ENCODE measurements around the gene C1R. TPM values are rescaled to one million over a fixed set of nuclear protein-coding genes. Genes with fewer than 3 reads are reported as not detected.

The C1R gene
- total and polyA plus RNA-seq, 5 donors = 201 to 447 (median 340) TPM

DNA sequence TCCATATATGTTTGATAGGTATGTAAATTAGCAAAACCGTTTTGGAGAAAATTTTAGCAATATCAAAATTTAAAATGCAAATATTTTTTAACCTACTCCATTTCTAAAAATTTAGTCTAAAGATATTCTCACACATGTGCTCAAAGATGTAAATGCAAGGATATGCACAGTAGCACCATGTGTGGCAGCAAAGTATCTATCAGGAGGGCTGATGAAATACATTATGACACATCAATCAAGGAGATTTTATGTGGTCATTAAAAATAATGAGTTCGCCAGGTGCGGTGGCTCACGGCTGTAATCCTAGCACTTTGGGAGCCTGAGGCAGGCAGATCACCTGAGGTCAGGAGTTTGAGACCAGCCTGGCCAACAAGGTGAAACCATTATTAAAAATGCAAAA, 8.0 kb upstream of the C1R start:
- H3K9me3 ChIP-seq (ENCODE audit: control insufficient read depth, low read length) = no peaks in the 10 kb centered on the region
- no peak overlapping the region for H3K4me3 ChIP-seq (ENCODE audit: low read length)
- no peaks in the 10 kb centered on the region for H3K4me1 ChIP-seq (ENCODE audit: control insufficient read depth, insufficient read depth, low read length)
- no peak overlapping the region for H3K27ac ChIP-seq (ENCODE audit: low read length)
- no peak for DNase-seq
- intact Hi-C loops (cut with DNase I) = loop anchor here in 1 of 4 donors (10.0 kb wide), 1 partner anchor 145 kb away; the partner anchor contains the start of gene PTPN6
- 89% methylated on average over 4 of the region's 4 CpGs for WGBS
- H3K27me3 ChIP-seq (ENCODE audit: control insufficient read depth, insufficient read depth) = no peaks in the 10 kb centered on the region
- ATAC-seq = no peak

- ATAC-seq (no peak), DNase-seq (no peak)
- Histone ChIP-seq H3K4me1 (ENCODE audit: control insufficient read depth, insufficient read depth, low read length) (no peaks in the 10 kb centered on the region), H3K27ac (ENCODE audit: low read length) (no peak overlapping the region), H3K4me3 (ENCODE audit: low read length) (no peak overlapping the region), H3K27me3 (ENCODE audit: control insufficient read depth, insufficient read depth) (no peaks in the 10 kb centered on the region), H3K9me3 (ENCODE audit: control insufficient read depth, low read length) (no peaks in the 10 kb centered on the region)
- intact Hi-C loops (cut with DNase I) = no loop called here
- 87% methylated on average over 9 of the region's 9 CpGs for WGBS
These were observed 7.2 kb upstream of the C1R start for GRCh38 chr12:7099290-7099996.

DNA sequence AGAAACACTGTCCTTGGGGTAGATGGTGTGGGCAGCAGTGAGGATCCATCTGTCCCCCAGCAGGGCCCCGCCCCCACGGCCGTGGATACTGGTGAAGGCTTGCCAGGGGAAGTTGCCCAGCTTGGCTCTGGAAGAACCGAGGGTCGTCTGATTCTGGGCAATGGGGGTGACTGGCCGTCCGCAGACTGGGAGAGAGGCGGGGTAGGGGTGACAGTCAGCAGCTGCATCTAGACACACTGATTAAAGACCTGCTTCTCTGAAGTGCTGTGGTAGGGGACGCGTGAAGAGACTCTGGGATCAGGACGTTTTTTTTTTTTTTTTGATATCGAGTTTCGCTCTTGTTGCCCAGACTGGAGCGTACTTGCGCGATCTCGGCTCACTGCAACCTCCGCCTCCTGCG, 4.7 kb upstream of the C1R start:
- WGBS = 84% methylated on average over 19 of the region's 19 CpGs

GRCh38 chr12:7096006-7096932, 4.0 kb upstream of the C1R start:
- WGBS = 83% methylated on average over 26 of the region's 26 CpGs
- H3K4me3 ChIP-seq (ENCODE audit: low read length) = no peak overlapping the region

More for the DNA sequence above, 4.7 kb upstream of the C1R start:
- no peaks in the 10 kb centered on the region for H3K4me1 ChIP-seq (ENCODE audit: control insufficient read depth, insufficient read depth, low read length)
- H3K4me3 ChIP-seq (ENCODE audit: low read length) = no peak overlapping the region
- DNase-seq = no peak
- no peaks in the 10 kb centered on the region for H3K9me3 ChIP-seq (ENCODE audit: control insufficient read depth, low read length)
- intact Hi-C loops (cut with DNase I) = no loop called here
- no peak overlapping the region for H3K27ac ChIP-seq (ENCODE audit: low read length)
- no peaks in the 10 kb centered on the region for H3K27me3 ChIP-seq (ENCODE audit: control insufficient read depth, insufficient read depth)
- ATAC-seq = no peak

GRCh38 chr12:7093892-7094291, 1.6 kb upstream of the C1R start:
- no peak for ATAC-seq
- no peaks in the 10 kb centered on the region for H3K9me3 ChIP-seq (ENCODE audit: control insufficient read depth, low read length)
- no peak overlapping the region for H3K27ac ChIP-seq (ENCODE audit: low read length)
- DNase-seq = no peak
- H3K27me3 ChIP-seq (ENCODE audit: control insufficient read depth, insufficient read depth) = no peaks in the 10 kb centered on the region
- H3K4me1 ChIP-seq (ENCODE audit: control insufficient read depth, insufficient read depth, low read length) = no peaks in the 10 kb centered on the region
- no peak overlapping the region for H3K4me3 ChIP-seq (ENCODE audit: low read length)
- intact Hi-C loops (cut with DNase I) = no loop called here
- WGBS = 72% methylated on average over 10 of the region's 10 CpGs

More at GRCh38 chr12:7096006-7096932, 4.0 kb upstream of the C1R start:
- intact Hi-C loops (cut with DNase I) = no loop called here
- no peak overlapping the region for H3K27ac ChIP-seq (ENCODE audit: low read length)
- no peaks in the 10 kb centered on the region for H3K4me1 ChIP-seq (ENCODE audit: control insufficient read depth, insufficient read depth, low read length)
- ATAC-seq = no peak
- H3K9me3 ChIP-seq (ENCODE audit: control insufficient read depth, low read length) = no peaks in the 10 kb centered on the region
- no peak for DNase-seq
- no peaks in the 10 kb centered on the region for H3K27me3 ChIP-seq (ENCODE audit: control insufficient read depth, insufficient read depth)

DNA sequence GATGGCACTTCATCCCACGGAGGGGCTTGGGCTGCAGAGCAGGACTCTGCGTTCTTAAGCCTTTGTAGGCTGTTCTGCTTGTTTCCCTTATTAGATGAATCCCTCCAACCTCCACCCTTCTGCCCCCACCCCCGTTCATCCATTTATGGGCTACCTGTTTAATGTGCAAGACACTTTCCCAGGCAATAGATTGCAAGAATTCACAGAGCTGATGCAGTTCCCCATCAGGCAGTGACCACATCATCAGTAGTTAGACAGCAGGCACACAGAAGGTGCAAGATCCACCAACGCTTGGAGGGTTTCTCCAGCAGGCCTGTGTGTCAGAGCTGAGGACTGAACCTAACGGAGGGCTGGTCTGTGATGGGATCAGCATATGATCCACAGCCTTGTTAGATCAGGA, 1.2 kb upstream of the C1R start:
- intact Hi-C loops (cut with DNase I) = no loop called here
- 66% methylated on average over 5 of the region's 5 CpGs for WGBS
- H3K27ac ChIP-seq (ENCODE audit: low read length) = no peak overlapping the region
- H3K4me1 ChIP-seq (ENCODE audit: control insufficient read depth, insufficient read depth, low read length) = no peaks in the 10 kb centered on the region
- no peaks in the 10 kb centered on the region for H3K27me3 ChIP-seq (ENCODE audit: control insufficient read depth, insufficient read depth)
- H3K9me3 ChIP-seq (ENCODE audit: control insufficient read depth, low read length) = no peaks in the 10 kb centered on the region
- DNase-seq (no peak), ATAC-seq (no peak)
- H3K4me3 ChIP-seq (ENCODE audit: low read length) = no peak overlapping the region

- Histone ChIP-seq H3K9me3 (ENCODE audit: control insufficient read depth, low read length) (no peaks in the 10 kb centered on the region), H3K4me3 (ENCODE audit: low read length) (no peak overlapping the region), H3K27me3 (ENCODE audit: control insufficient read depth, insufficient read depth) (no peaks in the 10 kb centered on the region), H3K27ac (ENCODE audit: low read length) (no peak overlapping the region), H3K4me1 (ENCODE audit: control insufficient read depth, insufficient read depth, low read length) (no peaks in the 10 kb centered on the region)
- intact Hi-C loops (cut with DNase I) = no loop called here
- no peak for ATAC-seq
- DNase-seq = no peak
- 73% methylated on average over 8 of the region's 8 CpGs for WGBS
These were observed 778 bp upstream of the C1R start for GRCh38 chr12:7092986-7093460.

- H3K4me3 ChIP-seq (ENCODE audit: low read length) = peak overlapping the region; percentile 42
- ATAC-seq (peak; percentile 85), DNase-seq (peak; percentile 73 to 86 (median 79))
- no peaks in the 10 kb centered on the region for H3K4me1 ChIP-seq (ENCODE audit: control insufficient read depth, insufficient read depth, low read length)
- H3K27ac ChIP-seq (ENCODE audit: low read length) = peak overlapping the region; percentile 64
- intact Hi-C loops (cut with DNase I) = no loop called here
- no peaks in the 10 kb centered on the region for H3K27me3 ChIP-seq (ENCODE audit: control insufficient read depth, insufficient read depth)
- WGBS = 25% methylated on average over 10 of the region's 10 CpGs
- no peaks in the 10 kb centered on the region for H3K9me3 ChIP-seq (ENCODE audit: control insufficient read depth, low read length)
These were observed 501 bp downstream of the C1R start for GRCh38 chr12:7091660-7092228.

- no peaks in the 10 kb centered on the region for H3K27me3 ChIP-seq (ENCODE audit: control insufficient read depth, insufficient read depth)
- H3K4me1 ChIP-seq (ENCODE audit: control insufficient read depth, insufficient read depth, low read length) = no peaks in the 10 kb centered on the region
- no peak overlapping the region for H3K27ac ChIP-seq (ENCODE audit: low read length)
- H3K9me3 ChIP-seq (ENCODE audit: control insufficient read depth, low read length) = no peaks in the 10 kb centered on the region
- intact Hi-C loops (cut with DNase I) = no loop called here
- DNase-seq (no peak), ATAC-seq (no peak)
- H3K4me3 ChIP-seq (ENCODE audit: low read length) = peak overlapping the region; percentile 42
- 78% methylated on average over 7 of the region's 7 CpGs for WGBS
These were observed 1.1 kb downstream of the C1R start for GRCh38 chr12:7091171-7091570.

GRCh38 chr12:7090222-7090998, 1.8 kb downstream of the C1R start:
- no peak for DNase-seq
- ATAC-seq = no peak
- 69% methylated on average over 16 of the region's 16 CpGs for WGBS
- intact Hi-C loops (cut with DNase I) = no loop called here
- H3K27me3 ChIP-seq (ENCODE audit: control insufficient read depth, insufficient read depth) = no peaks in the 10 kb centered on the region
- no peaks in the 10 kb centered on the region for H3K4me1 ChIP-seq (ENCODE audit: control insufficient read depth, insufficient read depth, low read length)
- no peaks in the 10 kb centered on the region for H3K9me3 ChIP-seq (ENCODE audit: control insufficient read depth, low read length)
- no peak overlapping the region for H3K4me3 ChIP-seq (ENCODE audit: low read length)
- H3K27ac ChIP-seq (ENCODE audit: low read length) = no peak overlapping the region
